ENCODE data around the gene TM6SF1.

The TM6SF1 gene

GRCh38 chr15:83107841-83108181 is 366 bp downstream of the TM6SF1 start:
- Mint-ChIP-seq H3K4me1 (peaks cover 16% of the 10 kb centered on the region), H3K36me3 (ENCODE audit: low read depth) (no peaks in the 10 kb centered on the region), H3K27me3 (ENCODE audit: low read depth) (peaks cover 48% of the 10 kb centered on the region), H3K4me3 (peak overlapping the region; percentile 66 to 77 (median 77)), H3K9me3 (peaks cover 6% of the 10 kb centered on the region), H3K27ac (no peak overlapping the region)
- TF ChIP-seq CTCF (IDR thresholded peaks at IDR 0.05; ENCODE audit: unreplicated experiment in 3 of 3): no peak

GRCh38 chr15:83108266-83109219 is 1.1 kb downstream of the TM6SF1 start:
- no peaks in the 10 kb centered on the region for H3K36me3 Mint-ChIP-seq (ENCODE audit: low read depth)
- H3K9me3 Mint-ChIP-seq: peaks cover 6% of the 10 kb centered on the region
- TF ChIP-seq CTCF (IDR thresholded peaks at IDR 0.05; ENCODE audit: unreplicated experiment in 3 of 3): no peak
- no peak overlapping the region for H3K27ac Mint-ChIP-seq
- peaks cover 16% of the 10 kb centered on the region for H3K4me1 Mint-ChIP-seq
- H3K4me3 Mint-ChIP-seq: peak overlapping the region; percentile 66 to 77 (median 77)
- peaks cover 48% of the 10 kb centered on the region for H3K27me3 Mint-ChIP-seq (ENCODE audit: low read depth)

GRCh38 chr15:83109532-83109931 is 2.1 kb downstream of the TM6SF1 start:
- no peak for TF ChIP-seq CTCF (IDR thresholded peaks at IDR 0.05; ENCODE audit: unreplicated experiment in 3 of 3)
- peaks cover 16% of the 10 kb centered on the region for H3K4me1 Mint-ChIP-seq
- peak overlapping the region in 2 of 3 experiments; percentile 19 to 48 for H3K4me3 Mint-ChIP-seq
- H3K9me3 Mint-ChIP-seq: no peaks in the 10 kb centered on the region
- no peaks in the 10 kb centered on the region for H3K36me3 Mint-ChIP-seq (ENCODE audit: low read depth)
- peaks cover 48% of the 10 kb centered on the region for H3K27me3 Mint-ChIP-seq (ENCODE audit: low read depth)
- H3K27ac Mint-ChIP-seq: no peak overlapping the region

- TF ChIP-seq CTCF (IDR thresholded peaks at IDR 0.05; ENCODE audit: unreplicated experiment in 3 of 3): no peak
- no peak overlapping the region for H3K27ac Mint-ChIP-seq
- H3K4me1 Mint-ChIP-seq: peaks cover 16% of the 10 kb centered on the region
- no peaks in the 10 kb centered on the region for H3K36me3 Mint-ChIP-seq (ENCODE audit: low read depth)
- no peaks in the 10 kb centered on the region for H3K9me3 Mint-ChIP-seq
- H3K4me3 Mint-ChIP-seq: no peak overlapping the region
- H3K27me3 Mint-ChIP-seq (ENCODE audit: low read depth): peaks cover 46% of the 10 kb centered on the region
Observed at GRCh38 chr15:83110381-83110780, 2.9 kb downstream of the TM6SF1 start.

GRCh38 chr15:83111149-83111548 is 3.7 kb downstream of the TM6SF1 start:
- Mint-ChIP-seq H3K4me3 (peak overlapping the region in 1 of 3 experiments; percentile 2), H3K27ac (no peak overlapping the region), H3K27me3 (ENCODE audit: low read depth) (peaks cover 41% of the 10 kb centered on the region)

More at GRCh38 chr15:83111149-83111548, 3.7 kb downstream of the TM6SF1 start:
- Mint-ChIP-seq H3K4me1 (peaks cover 16% of the 10 kb centered on the region), H3K9me3 (no peaks in the 10 kb centered on the region), H3K36me3 (ENCODE audit: low read depth) (no peaks in the 10 kb centered on the region)
- TF ChIP-seq CTCF (IDR thresholded peaks at IDR 0.05; ENCODE audit: unreplicated experiment in 3 of 3): no peak
